ENCODE results near the gene FMNL3. TPM values are rescaled to one million over a fixed set of nuclear protein-coding genes. Genes with fewer than 3 reads are reported as not detected.

Gene FMNL3
- polyA plus RNA-seq, 1 of the 3 experiments (the other 2 are of a cell fraction) = 10.2 TPM

DNA sequence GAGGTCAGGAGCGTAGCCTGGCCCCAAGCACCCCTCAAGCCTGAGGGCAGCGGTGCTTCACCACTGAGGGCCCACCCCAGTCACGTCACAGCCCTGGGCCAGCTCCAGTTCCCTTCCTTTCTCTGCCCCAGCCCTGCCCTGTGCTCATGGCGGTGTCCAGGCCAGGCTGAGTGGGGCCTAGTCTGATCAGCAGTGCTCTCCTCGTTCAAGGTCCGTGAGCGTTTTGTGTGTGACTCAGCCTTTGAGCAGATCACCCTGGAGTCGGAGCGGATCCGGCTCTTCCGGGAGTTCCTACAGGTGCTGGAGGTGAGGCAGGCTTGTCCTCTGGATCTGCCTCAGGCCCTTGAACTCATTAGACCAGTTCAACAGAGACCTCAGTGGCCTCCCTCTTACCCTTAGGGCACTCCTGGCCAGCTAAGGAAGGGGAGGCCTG is 64.8 kb downstream of the FMNL3 start:
- TF ChIP-seq IRF3 (IDR thresholded peaks at IDR 0.05; ENCODE audit: low read depth, low read length) = no peak
- TF ChIP-seq USF1 (IDR thresholded peaks at IDR 0.05; ENCODE audit: borderline replicate concordance, low read depth) = no peak
- TF ChIP-seq YY1 (IDR thresholded peaks at IDR 0.05; ENCODE audit: low read depth) = no peak
- TF ChIP-seq USF2 (IDR thresholded peaks at IDR 0.05; ENCODE audit: borderline replicate concordance, low read depth, low read length) = no peak
- no peak for TF ChIP-seq FOSL2 (IDR thresholded peaks at IDR 0.05; ENCODE audit: borderline replicate concordance, low read depth)
- TF ChIP-seq TAF1 (IDR thresholded peaks at IDR 0.05; ENCODE audit: borderline replicate concordance, low read depth, low read length) = no peak
- TF ChIP-seq FOXM1 (IDR thresholded peaks at IDR 0.05; ENCODE audit: low read depth) = no peak
- no peak for TF ChIP-seq PBX3 (IDR thresholded peaks at IDR 0.05)
- TF ChIP-seq, protein P1, sequence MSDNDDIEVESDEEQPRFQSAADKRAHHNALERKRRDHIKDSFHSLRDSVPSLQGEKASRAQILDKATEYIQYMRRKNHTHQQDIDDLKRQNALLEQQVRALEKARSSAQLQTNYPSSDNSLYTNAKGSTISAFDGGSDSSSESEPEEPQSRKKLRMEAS (IDR thresholded peaks at IDR 0.05; ENCODE audit: low read depth) = no peak
- TF ChIP-seq CTCF (IDR thresholded peaks at IDR 0.05) = no peak
- TF ChIP-seq POLR2AphosphoS5 (IDR thresholded peaks at IDR 0.05; ENCODE audit: low read depth, low read length) = no peak
- TF ChIP-seq MXI1 (IDR thresholded peaks at IDR 0.05; ENCODE audit: low read depth, low read length) = no peak
- no peak for TF ChIP-seq ELF1 (IDR thresholded peaks at IDR 0.05)
- TF ChIP-seq RXRA (IDR thresholded peaks at IDR 0.05; ENCODE audit: borderline replicate concordance, low read depth) = no peak
- no peak for TF ChIP-seq MEF2A (IDR thresholded peaks at IDR 0.05; ENCODE audit: borderline replicate concordance, low read depth)
- no peak for TF ChIP-seq GABPA (IDR thresholded peaks at IDR 0.05; ENCODE audit: low read depth)
- no peak for TF ChIP-seq FOXJ3 (CRISPR knock-in tag; IDR thresholded peaks at IDR 0.05)
- no peak for TF ChIP-seq SIN3A (IDR thresholded peaks at IDR 0.05; ENCODE audit: borderline replicate concordance, low read depth, low read length)
- no peak for DNase-seq
- H3K4me2 ChIP-seq = no peak overlapping the region
- no peaks in the 10 kb centered on the region for H3K9me2 ChIP-seq
- POLR2A ChIA-PET = no interaction called here
- peaks cover 0 to 9% of the 10 kb centered on the region in 2 experiments; a peak in 2 of 4 replicates for H3K4me1 ChIP-seq (ENCODE audit: control insufficient read depth in 1 of 2, insufficient read depth in 2 of 2, low read depth in 1 of 2, low read length in 1 of 2)
- H3K27me3 ChIP-seq (ENCODE audit: insufficient read depth) = no peaks in the 10 kb centered on the region
- WGBS (ENCODE audit: low lambda C conversion rate) = 85% methylated on average over 4 of the region's 11 CpGs
- no peak overlapping the region for H3K27ac ChIP-seq (ENCODE audit: low read depth in 2 of 2, low read length in 1 of 2)
- no peaks in the 10 kb centered on the region for H3K9me3 ChIP-seq
- H3K79me2 ChIP-seq (ENCODE audit: insufficient read depth) = no peaks in the 10 kb centered on the region
- CTCF ChIA-PET = interaction anchor here (1.0 to 30.5 kb wide), 6 partner anchors 8 to 120 kb away, joined by 3 to 590 read pairs (median 4); partner anchors contain the start of genes FMNL3 and TMBIM6
- H3F3A ChIP-seq (replicated peaks; ENCODE audit: insufficient read depth) = peaks cover 10% of the 10 kb centered on the region
- no peak overlapping the region for H2AFZ ChIP-seq (ENCODE audit: low read depth)
- H3K4me3 ChIP-seq (ENCODE audit: low read depth in 2 of 2, low read length in 1 of 2) = no peak overlapping the region
- H3K36me3 ChIP-seq (replicated peaks in 1 of 2; ENCODE audit: control insufficient read depth in 1 of 2, insufficient read depth in 2 of 2, low read length in 1 of 2) = peaks cover 24 to 76% of the 10 kb centered on the region in 2 experiments
- H3K9ac ChIP-seq = no peak overlapping the region
- no peaks in the 10 kb centered on the region for H4K20me1 ChIP-seq (ENCODE audit: insufficient read depth)
